Endodermal cell (in vitro differentiated cells): ENCODE measurements around the gene JAZF1. TPM values are rescaled to one million over a fixed set of nuclear protein-coding genes. Genes with fewer than 3 reads are reported as not detected.

Experiments
- DNase-seq: peaks from one replicate; pipeline ENCODE4 v3.0.0-alpha.2; 2017
- H3K27ac ChIP-seq: 2 replicates; pipeline ENCODE4 v1.5.1; 2013; ENCODE audit warnings: mild to moderate bottlenecking, low read depth, low read length, moderate library complexity
- H3K27me3 ChIP-seq: 2 replicates; pipeline ENCODE4 v1.6.1; 2013; ENCODE audit warnings: mild to moderate bottlenecking, low read length, moderate library complexity; ENCODE audit not compliant: insufficient read depth, control insufficient read depth, poor library complexity, severe bottlenecking
- H3K36me3 ChIP-seq: 2 replicates; pipeline ENCODE4 v1.7.0; 2013; ENCODE audit warnings: mild to moderate bottlenecking, low read length, moderate library complexity; ENCODE audit not compliant: control insufficient read depth, insufficient read depth
- H3K4me1 ChIP-seq: one replicate; pipeline ENCODE4 v1.7.0; 2013; ENCODE audit warnings: low read length; ENCODE audit not compliant: control insufficient read depth, insufficient read depth
- H3K4me3 ChIP-seq: 2 replicates; pipeline ENCODE4 v1.5.1; 2013; ENCODE audit warnings: mild to moderate bottlenecking, low read length, moderate library complexity
- H3K9ac ChIP-seq: 2 replicates; pipeline ENCODE4 v1.6.1; 2013; ENCODE audit warnings: mild to moderate bottlenecking, low read length, moderate library complexity; ENCODE audit not compliant: poor library complexity, severe bottlenecking; ENCODE audit errors: extremely low read depth
- H3K9me3 ChIP-seq: 2 replicates; pipeline ENCODE4 v1.6.1; 2013; ENCODE audit warnings: mild to moderate bottlenecking, low read length, moderate library complexity; ENCODE audit not compliant: control insufficient read depth
- H3K27ac Mint-ChIP-seq: 2 replicates; pipeline ENCODE4 v1.8.0; 2020; ENCODE audit warnings: mixed read lengths
- H3K27me3 Mint-ChIP-seq: 2 replicates; pipeline ENCODE4 v1.8.0; 2021; ENCODE audit warnings: mild to moderate bottlenecking, mixed read lengths; ENCODE audit not compliant: insufficient read depth
- H3K36me3 Mint-ChIP-seq: 2 replicates; pipeline ENCODE4 v1.8.0; 2020; ENCODE audit warnings: low read depth, mixed read lengths
- H3K4me1 Mint-ChIP-seq: 2 replicates; pipeline ENCODE4 v1.8.0; 2020; ENCODE audit warnings: mixed read lengths
- H3K4me3 Mint-ChIP-seq: 2 replicates; pipeline ENCODE4 v1.8.0; 2020; ENCODE audit warnings: mild to moderate bottlenecking, moderate library complexity, mixed read lengths
- H3K9me3 Mint-ChIP-seq: 2 replicates; pipeline ENCODE4 v1.8.0; 2020; ENCODE audit warnings: mild to moderate bottlenecking, mixed read lengths
- CTCF ChIP-seq: fragments of 200-600 bp; sonication (generic); conservative IDR thresholded peaks from 2 replicates; pipeline ENCODE4 v1.5.0; 2021; ENCODE audit warnings: antibody characterized with exemption, mild to moderate bottlenecking
- WGBS, 2 experiments: methylation state at CpG; one replicate each; pipeline versions ENCODE4 v1.1.5 to v1.1.7; 2013; ENCODE audit warnings: missing lambda C conversion rate in 2 of 2, mixed read lengths in 1 of 2; ENCODE audit not compliant: insufficient coverage in 1 of 2, insufficient read length in 1 of 2; 5-methylcytosine and 5-hydroxymethylcytosine counted together
- total RNA-seq, 2 donors: library from RNA; stranded (reverse); fragmentation: NEBNext Ultra II Directional in 1 of 2; extraction: Animal tissue kit (Norgen Biotek cat#: 25700) in 1 of 2; gene quantifications; 2 replicates in 1 of 2; 3 replicates in 1 of 2; pipeline ENCODE4 v1.2.1, GENCODE V29; 2021

JAZF1 gene
- total RNA-seq, 2 donors from 2014 or later, result 18.3 to 33.6 TPM

- Histone ChIP-seq H3K36me3 (no peaks in the 10 kb centered on the region), H3K9me3 (no peaks in the 10 kb centered on the region), H3K4me3 (no peak overlapping the region), H3K9ac (no peak overlapping the region), H3K27ac (no peak overlapping the region), H3K27me3 (no peaks in the 10 kb centered on the region), H3K4me1 (peaks cover 16% of the 10 kb centered on the region)
- Mint-ChIP-seq H3K27ac (no peak overlapping the region), H3K36me3 (peaks cover 8% of the 10 kb centered on the region), H3K4me1 (peaks cover 53% of the 10 kb centered on the region), H3K9me3 (no peaks in the 10 kb centered on the region), H3K27me3 (no peaks in the 10 kb centered on the region), H3K4me3 (no peak overlapping the region)
- WGBS, 2 experiments, result 43 to 46% methylated on average over 1 of the region's 1 CpG
- DNase-seq, result no peak
- no peak for TF ChIP-seq CTCF
Measured at GRCh38 chr7:28169230-28169629, 11.4 kb downstream of the JAZF1 start.

DNA sequence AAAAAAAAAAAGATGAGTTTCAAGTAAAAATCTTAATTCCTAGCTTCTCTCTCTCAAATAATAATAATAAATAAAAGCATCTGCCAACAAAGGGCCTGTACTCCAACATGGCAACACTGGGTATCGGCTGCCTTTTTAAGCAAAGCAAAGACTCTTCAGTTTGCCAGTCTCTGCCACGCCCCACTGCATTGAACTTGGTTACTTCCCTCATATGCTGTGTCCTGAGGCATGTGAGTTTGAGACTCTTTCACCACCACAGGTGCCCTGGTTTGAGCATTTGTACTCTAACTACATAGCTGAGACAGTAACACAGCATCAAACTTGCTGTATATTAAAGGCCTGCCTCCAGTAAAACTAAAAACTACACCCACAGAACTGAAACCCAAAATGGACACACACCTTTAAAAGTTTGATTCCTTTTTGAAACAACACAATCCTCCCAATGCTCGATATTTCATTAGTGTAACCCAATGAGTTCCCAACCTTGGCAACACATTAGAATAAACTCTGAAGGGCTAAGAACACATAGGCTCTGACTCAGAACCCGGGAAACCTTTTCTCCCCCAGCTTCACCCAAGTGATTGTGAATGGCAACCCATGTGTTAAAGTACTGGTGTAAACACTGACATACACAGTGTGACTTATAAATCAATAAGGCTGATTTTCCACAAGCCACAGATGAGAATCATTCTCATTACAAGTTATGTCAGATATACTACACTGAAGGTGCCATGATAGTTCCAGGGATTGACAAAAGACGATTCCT is 12.0 kb downstream of the JAZF1 start:
- Histone ChIP-seq H3K9me3 (no peaks in the 10 kb centered on the region), H3K27me3 (no peaks in the 10 kb centered on the region), H3K9ac (no peak overlapping the region), H3K4me1 (peaks cover 12% of the 10 kb centered on the region), H3K36me3 (no peaks in the 10 kb centered on the region), H3K4me3 (no peak overlapping the region), H3K27ac (no peak overlapping the region)
- Mint-ChIP-seq H3K27ac (no peak overlapping the region), H3K4me3 (no peak overlapping the region), H3K9me3 (no peaks in the 10 kb centered on the region), H3K27me3 (no peaks in the 10 kb centered on the region), H3K4me1 (peaks cover 46% of the 10 kb centered on the region), H3K36me3 (peaks cover 8% of the 10 kb centered on the region)
- no peak for DNase-seq
- no peak for TF ChIP-seq CTCF
- WGBS, 2 experiments, result 90 to 96% methylated on average over 4 to 5 of the region's 5 CpGs

DNA sequence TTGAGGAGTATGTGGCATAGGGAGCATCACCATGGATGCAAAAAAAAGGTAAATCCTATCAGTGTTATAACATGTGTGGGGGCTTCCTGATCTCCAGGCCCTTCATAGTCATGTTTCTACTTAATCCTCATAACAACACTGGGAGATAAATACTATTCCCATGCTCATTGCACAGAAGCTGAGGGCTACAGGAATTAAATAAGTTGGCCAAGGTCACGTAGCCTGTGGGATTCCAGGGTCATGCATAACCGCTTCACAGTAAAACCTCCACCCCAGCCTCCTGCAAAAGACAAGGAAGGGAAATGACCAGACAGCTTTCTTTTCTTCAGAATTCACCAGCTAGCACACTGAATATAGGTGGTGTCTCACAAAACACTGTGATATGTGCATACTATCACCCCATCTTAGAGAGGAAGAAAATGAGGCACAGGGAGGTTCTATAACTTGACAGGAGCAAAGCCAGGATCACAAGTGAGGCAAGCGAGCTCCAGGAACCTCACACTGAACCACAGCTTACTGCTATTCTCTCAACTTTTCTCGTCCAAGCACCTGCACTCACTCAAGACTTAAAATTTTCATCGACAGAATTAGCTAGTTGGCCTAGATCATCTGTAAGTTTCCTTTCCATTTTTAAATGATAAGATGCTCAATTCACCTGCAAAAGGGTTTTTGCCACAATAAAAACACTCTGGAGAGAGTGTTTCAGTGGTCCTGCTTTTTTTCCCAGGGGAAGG is 13.4 kb downstream of the JAZF1 start:
- DNase-seq, result no peak
- Histone ChIP-seq H3K9ac (no peak overlapping the region), H3K4me1 (peaks cover 7% of the 10 kb centered on the region), H3K27ac (no peak overlapping the region), H3K27me3 (no peaks in the 10 kb centered on the region), H3K36me3 (no peaks in the 10 kb centered on the region), H3K9me3 (no peaks in the 10 kb centered on the region), H3K4me3 (no peak overlapping the region)
- no peak for TF ChIP-seq CTCF
- Mint-ChIP-seq H3K4me1 (peaks cover 38% of the 10 kb centered on the region), H3K36me3 (peaks cover 10% of the 10 kb centered on the region), H3K9me3 (no peaks in the 10 kb centered on the region), H3K27ac (no peak overlapping the region), H3K4me3 (no peak overlapping the region), H3K27me3 (no peaks in the 10 kb centered on the region)
- 80 to 92% methylated on average over 2 to 5 of the region's 5 CpGs for WGBS, 2 experiments
